Peyer's patch (tissue), 4 donors: ENCODE measurements around the gene ENPP5.
"Not testable (repeated sequence)": the region's sequence is repeated elsewhere in the genome, so short reads cannot be mapped to it uniquely, and the experiment has no call there.

Source experiments
- POLR2A ChIP-seq, 2 donors: fragments of 450-650 bp; IDR thresholded peaks; one replicate each; pipeline ENCODE4 v1.5.1; 2017; ENCODE audit warnings: antibody characterized with exemption in 2 of 2, mild to moderate bottlenecking in 2 of 2, moderate library complexity in 2 of 2
- TF ChIP-seq, protein P1 (sequence below), 6 experiments: fragments of 450-650 bp in 4 of 6; fragments of 200-600 bp in 2 of 6; sonication (generic) in 1 of 6; IDR thresholded peaks; one replicate each; pipeline ENCODE4 v1.5.1; 2017 to 2019; ENCODE audit warnings: antibody characterized with exemption in 6 of 6, mild to moderate bottlenecking in 3 of 6, moderate library complexity in 1 of 6

DNA sequence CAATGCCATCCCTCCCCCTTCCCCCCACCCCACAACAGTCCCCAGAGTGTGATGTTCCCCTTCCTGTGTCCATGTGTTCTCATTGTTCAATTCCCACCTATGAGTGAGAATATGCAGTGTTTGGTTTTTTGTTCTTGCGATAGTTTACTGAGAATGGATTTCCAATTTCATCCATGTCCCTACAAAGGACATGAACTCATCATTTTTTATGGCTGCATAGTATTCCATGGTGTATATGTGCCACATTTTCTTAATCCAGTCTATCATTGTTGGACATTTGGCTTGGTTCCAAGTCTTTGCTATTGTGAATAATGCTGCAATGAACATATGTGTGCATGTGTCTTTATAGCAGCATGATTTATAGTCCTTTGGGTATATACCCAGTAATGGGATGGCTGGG lies 39.5 kb downstream of the ENPP5 start:
- TF ChIP-seq, protein P1, sequence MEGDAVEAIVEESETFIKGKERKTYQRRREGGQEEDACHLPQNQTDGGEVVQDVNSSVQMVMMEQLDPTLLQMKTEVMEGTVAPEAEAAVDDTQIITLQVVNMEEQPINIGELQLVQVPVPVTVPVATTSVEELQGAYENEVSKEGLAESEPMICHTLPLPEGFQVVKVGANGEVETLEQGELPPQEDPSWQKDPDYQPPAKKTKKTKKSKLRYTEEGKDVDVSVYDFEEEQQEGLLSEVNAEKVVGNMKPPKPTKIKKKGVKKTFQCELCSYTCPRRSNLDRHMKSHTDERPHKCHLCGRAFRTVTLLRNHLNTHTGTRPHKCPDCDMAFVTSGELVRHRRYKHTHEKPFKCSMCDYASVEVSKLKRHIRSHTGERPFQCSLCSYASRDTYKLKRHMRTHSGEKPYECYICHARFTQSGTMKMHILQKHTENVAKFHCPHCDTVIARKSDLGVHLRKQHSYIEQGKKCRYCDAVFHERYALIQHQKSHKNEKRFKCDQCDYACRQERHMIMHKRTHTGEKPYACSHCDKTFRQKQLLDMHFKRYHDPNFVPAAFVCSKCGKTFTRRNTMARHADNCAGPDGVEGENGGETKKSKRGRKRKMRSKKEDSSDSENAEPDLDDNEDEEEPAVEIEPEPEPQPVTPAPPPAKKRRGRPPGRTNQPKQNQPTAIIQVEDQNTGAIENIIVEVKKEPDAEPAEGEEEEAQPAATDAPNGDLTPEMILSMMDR (IDR thresholded peaks at IDR 0.05), result not testable (repeated sequence)
- not testable (repeated sequence) for TF ChIP-seq POLR2A (IDR thresholded peaks at IDR 0.05)
